ENCODE data around the gene BRSK2.
A peak's percentile ranks its signal among the peaks of the same experiment; 100 is the strongest.

The BRSK2 gene

GRCh38 chr11:1377231-1377780, 12.4 kb upstream of the BRSK2 start:
- no peak for DNase-seq

GRCh38 chr11:1381793-1382425, 7.8 kb upstream of the BRSK2 start:
- DNase-seq: no peak

- DNase-seq: no peak
These were observed 7.3 kb upstream of the BRSK2 start for GRCh38 chr11:1382429-1382828.

GRCh38 chr11:1382831-1383607, 6.7 kb upstream of the BRSK2 start:
- DNase-seq: peak; percentile 47

GRCh38 chr11:1384199-1384970, 5.3 kb upstream of the BRSK2 start:
- no peak for DNase-seq

- no peak for DNase-seq
These were observed 2.2 kb upstream of the BRSK2 start for GRCh38 chr11:1387521-1387920.

- no peak for DNase-seq
These were observed 1.6 kb upstream of the BRSK2 start for GRCh38 chr11:1387961-1388762.

- peak; percentile 33 for DNase-seq
These were observed 1.0 kb upstream of the BRSK2 start for GRCh38 chr11:1388763-1389102.

- DNase-seq: peak; percentile 97
These were observed 417 bp upstream of the BRSK2 start for GRCh38 chr11:1389103-1389931.

GRCh38 chr11:1390569-1391164, 933 bp downstream of the BRSK2 start:
- peak; percentile 22 for DNase-seq

GRCh38 chr11:1391165-1392075, 1.7 kb downstream of the BRSK2 start:
- DNase-seq: peak; percentile 52

- DNase-seq: no peak
These were observed 2.4 kb downstream of the BRSK2 start for GRCh38 chr11:1392111-1392510.

- no peak for DNase-seq
These were observed 2.8 kb downstream of the BRSK2 start for GRCh38 chr11:1392561-1392960.

- no peak for DNase-seq
These were observed 3.4 kb downstream of the BRSK2 start for GRCh38 chr11:1393038-1393710.

GRCh38 chr11:1394936-1395772, 5.4 kb downstream of the BRSK2 start:
- DNase-seq: no peak

- DNase-seq: no peak
These were observed 6.1 kb downstream of the BRSK2 start for GRCh38 chr11:1395773-1396374.

- no peak for DNase-seq
These were observed 6.7 kb downstream of the BRSK2 start for GRCh38 chr11:1396375-1396841.

Measured in NCI-H526 treated with DMSO at 0.1 percent for 48 hours (cell line).